ENCODE results near the gene HOXB1.

GRCh38 chr17:48566717-48567116, 35.9 kb upstream of the HOXB1 start:
- no peak for TF ChIP-seq CTCF (IDR thresholded peaks at IDR 0.05)
- TF ChIP-seq EZH2 (IDR thresholded peaks at IDR 0.05), result no peak
- TF ChIP-seq EZH2phosphoT487 (IDR thresholded peaks at IDR 0.05), result no peak
